Loucy (cell line): ENCODE measurements around the gene COG1.

Source experiments
- EZH2phosphoT487 ChIP-seq: fragments of 200-600 bp; IDR thresholded peaks from 2 replicates; pipeline ENCODE4 v1.6.1; 2018; ENCODE audit warnings: antibody characterized with exemption, mild to moderate bottlenecking, moderate library complexity, borderline replicate concordance
- TF ChIP-seq, protein P1 (sequence below): fragments of 200-600 bp; sonication (generic); conservative IDR thresholded peaks from 2 replicates; pipeline ENCODE4 v1.5.1; 2014; ENCODE audit warnings: mild to moderate bottlenecking, antibody characterized with exemption, low read length

DNA sequence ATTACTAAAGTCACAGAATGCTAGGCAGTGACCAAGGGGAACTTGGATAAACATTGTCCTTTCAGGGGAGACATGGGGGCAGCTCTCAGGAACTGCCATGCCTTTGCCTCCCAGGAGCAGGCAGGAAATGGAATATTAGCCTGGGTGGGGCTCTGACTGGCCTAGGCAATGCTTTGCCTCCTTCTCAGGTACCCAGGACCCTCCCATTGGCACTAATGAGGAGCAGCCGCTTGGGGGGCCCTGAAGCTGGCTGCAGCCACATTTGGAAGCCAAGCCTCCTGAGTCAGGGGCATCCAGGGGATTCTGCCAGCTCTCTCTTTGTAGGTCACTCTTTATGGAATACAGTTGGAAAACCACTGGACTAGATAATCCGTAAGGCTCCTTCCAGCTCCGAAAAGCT lies 63.4 kb downstream of the COG1 start:
- TF ChIP-seq, protein P1, sequence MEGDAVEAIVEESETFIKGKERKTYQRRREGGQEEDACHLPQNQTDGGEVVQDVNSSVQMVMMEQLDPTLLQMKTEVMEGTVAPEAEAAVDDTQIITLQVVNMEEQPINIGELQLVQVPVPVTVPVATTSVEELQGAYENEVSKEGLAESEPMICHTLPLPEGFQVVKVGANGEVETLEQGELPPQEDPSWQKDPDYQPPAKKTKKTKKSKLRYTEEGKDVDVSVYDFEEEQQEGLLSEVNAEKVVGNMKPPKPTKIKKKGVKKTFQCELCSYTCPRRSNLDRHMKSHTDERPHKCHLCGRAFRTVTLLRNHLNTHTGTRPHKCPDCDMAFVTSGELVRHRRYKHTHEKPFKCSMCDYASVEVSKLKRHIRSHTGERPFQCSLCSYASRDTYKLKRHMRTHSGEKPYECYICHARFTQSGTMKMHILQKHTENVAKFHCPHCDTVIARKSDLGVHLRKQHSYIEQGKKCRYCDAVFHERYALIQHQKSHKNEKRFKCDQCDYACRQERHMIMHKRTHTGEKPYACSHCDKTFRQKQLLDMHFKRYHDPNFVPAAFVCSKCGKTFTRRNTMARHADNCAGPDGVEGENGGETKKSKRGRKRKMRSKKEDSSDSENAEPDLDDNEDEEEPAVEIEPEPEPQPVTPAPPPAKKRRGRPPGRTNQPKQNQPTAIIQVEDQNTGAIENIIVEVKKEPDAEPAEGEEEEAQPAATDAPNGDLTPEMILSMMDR = no peak
- no peak for TF ChIP-seq EZH2phosphoT487
